Trophoblast cell (in vitro differentiated cells and primary cell): ENCODE measurements around the gene MMP21. TPM values are rescaled to one million over a fixed set of nuclear protein-coding genes. Genes with fewer than 3 reads are reported as not detected.
A peak's percentile ranks its signal among the peaks of the same experiment; 100 is the strongest.

Experiments used
- DNase-seq, 2 donors: peaks; one replicate each; pipeline ENCODE4 v3.0.0-alpha.2; 2016
- H2AFZ ChIP-seq: 2 replicates; pipeline ENCODE4 v1.6.1; 2013; ENCODE audit warnings: low read length, moderate library complexity, mild to moderate bottlenecking; ENCODE audit not compliant: insufficient read depth, poor library complexity
- H2AK5ac ChIP-seq: 2 replicates; pipeline ENCODE4 v1.6.1; 2013; ENCODE audit warnings: mild to moderate bottlenecking, low read length
- H2BK120ac ChIP-seq: 2 replicates; pipeline ENCODE4 v1.6.1; 2013; ENCODE audit warnings: low read length, mild to moderate bottlenecking, moderate library complexity; ENCODE audit not compliant: insufficient read depth, poor library complexity
- H2BK12ac ChIP-seq: 2 replicates; pipeline ENCODE4 v1.6.1; 2013; ENCODE audit warnings: mild to moderate bottlenecking, low read length, moderate library complexity
- H2BK5ac ChIP-seq: 2 replicates; pipeline ENCODE4 v1.6.1; 2013; ENCODE audit warnings: low read length, low read depth, moderate library complexity, mild to moderate bottlenecking; ENCODE audit not compliant: poor library complexity
- H3K14ac ChIP-seq: 2 replicates; pipeline ENCODE4 v1.6.1; 2013; ENCODE audit warnings: mild to moderate bottlenecking, low read length
- H3K18ac ChIP-seq: 2 replicates; pipeline ENCODE4 v1.6.1; 2013; ENCODE audit warnings: mild to moderate bottlenecking, low read length
- H3K23ac ChIP-seq: 2 replicates; pipeline ENCODE4 v1.6.1; 2013; ENCODE audit warnings: low read length
- H3K27ac ChIP-seq: 2 replicates; pipeline ENCODE4 v1.5.1; 2013; ENCODE audit warnings: low read depth, mild to moderate bottlenecking, inconsistent platforms, low read length, moderate library complexity
- H3K27me3 ChIP-seq: 2 replicates; pipeline ENCODE4 v1.6.1; 2013; ENCODE audit warnings: inconsistent platforms, mild to moderate bottlenecking, low read length, moderate library complexity; ENCODE audit not compliant: insufficient read depth
- H3K36me3 ChIP-seq, 2 experiments: 1 replicate in 1 of 2; 2 replicates in 1 of 2; pipeline ENCODE4 v1.6.1; 2013; ENCODE audit warnings: low read length in 2 of 2, mild to moderate bottlenecking in 2 of 2, moderate library complexity in 1 of 2; ENCODE audit not compliant: insufficient read depth in 2 of 2, control insufficient read depth in 1 of 2
- H3K4ac ChIP-seq: 2 replicates; pipeline ENCODE4 v1.6.1; 2013; ENCODE audit warnings: low read depth, mild to moderate bottlenecking, low read length, moderate library complexity
- H3K4me1 ChIP-seq, 2 experiments: 1 replicate in 1 of 2; 2 replicates in 1 of 2; pipeline ENCODE4 v1.6.1; 2013; ENCODE audit warnings: low read length in 2 of 2, mild to moderate bottlenecking in 2 of 2, moderate library complexity in 1 of 2; ENCODE audit not compliant: insufficient read depth in 2 of 2, control insufficient read depth in 1 of 2
- H3K4me2 ChIP-seq: 2 replicates; pipeline ENCODE4 v1.6.1; 2013; ENCODE audit warnings: inconsistent platforms, mild to moderate bottlenecking, low read length, moderate library complexity
- H3K4me3 ChIP-seq: 2 replicates; pipeline ENCODE4 v1.5.1; 2013; ENCODE audit warnings: mild to moderate bottlenecking, low read depth, low read length, inconsistent platforms
- H3K79me1 ChIP-seq: one replicate; pipeline ENCODE4 v1.6.1; 2013; ENCODE audit warnings: low read length
- H3K79me2 ChIP-seq: 2 replicates; pipeline ENCODE4 v1.6.1; 2013; ENCODE audit warnings: low read length, mild to moderate bottlenecking; ENCODE audit not compliant: control insufficient read depth, insufficient read depth, poor library complexity
- H3K9ac ChIP-seq: 2 replicates; pipeline ENCODE4 v1.6.1; 2013; ENCODE audit warnings: mild to moderate bottlenecking, low read length
- H3K9me3 ChIP-seq: 2 replicates; pipeline ENCODE4 v1.6.1; 2013; ENCODE audit warnings: low read depth, mild to moderate bottlenecking, control low read depth, inconsistent platforms, low read length; ENCODE audit not compliant: insufficient read depth
- H4K12ac ChIP-seq: 2 replicates; pipeline ENCODE4 v1.6.1; 2013; ENCODE audit warnings: low read depth, mild to moderate bottlenecking, low read length, moderate library complexity
- H4K8ac ChIP-seq: 2 replicates; pipeline ENCODE4 v1.6.1; 2013; ENCODE audit warnings: low read depth, mild to moderate bottlenecking, low read length, moderate library complexity
- H4K91ac ChIP-seq: one replicate; pipeline ENCODE4 v1.6.1; 2013; ENCODE audit warnings: low read depth, mild to moderate bottlenecking, low read length, moderate library complexity
- WGBS: extraction: QIAGEN DNeasy Blood & Tissue Kit; methylation state at CpG from one replicate; pipeline ENCODE4 v1.1.7; 2013; ENCODE audit warnings: missing lambda C conversion rate; ENCODE audit not compliant: insufficient read length, insufficient coverage; ENCODE audit errors: extremely low coverage; 5-methylcytosine and 5-hydroxymethylcytosine counted together
- polyA plus RNA-seq: library from polyadenylated mRNA; stranded (reverse); fragments of 200-250 nt; gene quantifications from 2 replicates; pipeline ENCODE4 v1.2.3, GENCODE V29; 2013

Gene MMP21, protein sequence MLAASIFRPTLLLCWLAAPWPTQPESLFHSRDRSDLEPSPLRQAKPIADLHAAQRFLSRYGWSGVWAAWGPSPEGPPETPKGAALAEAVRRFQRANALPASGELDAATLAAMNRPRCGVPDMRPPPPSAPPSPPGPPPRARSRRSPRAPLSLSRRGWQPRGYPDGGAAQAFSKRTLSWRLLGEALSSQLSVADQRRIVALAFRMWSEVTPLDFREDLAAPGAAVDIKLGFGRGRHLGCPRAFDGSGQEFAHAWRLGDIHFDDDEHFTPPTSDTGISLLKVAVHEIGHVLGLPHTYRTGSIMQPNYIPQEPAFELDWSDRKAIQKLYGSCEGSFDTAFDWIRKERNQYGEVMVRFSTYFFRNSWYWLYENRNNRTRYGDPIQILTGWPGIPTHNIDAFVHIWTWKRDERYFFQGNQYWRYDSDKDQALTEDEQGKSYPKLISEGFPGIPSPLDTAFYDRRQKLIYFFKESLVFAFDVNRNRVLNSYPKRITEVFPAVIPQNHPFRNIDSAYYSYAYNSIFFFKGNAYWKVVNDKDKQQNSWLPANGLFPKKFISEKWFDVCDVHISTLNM
- 0.03 TPM in 1 of 2 replicates, not detected in the other for polyA plus RNA-seq

DNA sequence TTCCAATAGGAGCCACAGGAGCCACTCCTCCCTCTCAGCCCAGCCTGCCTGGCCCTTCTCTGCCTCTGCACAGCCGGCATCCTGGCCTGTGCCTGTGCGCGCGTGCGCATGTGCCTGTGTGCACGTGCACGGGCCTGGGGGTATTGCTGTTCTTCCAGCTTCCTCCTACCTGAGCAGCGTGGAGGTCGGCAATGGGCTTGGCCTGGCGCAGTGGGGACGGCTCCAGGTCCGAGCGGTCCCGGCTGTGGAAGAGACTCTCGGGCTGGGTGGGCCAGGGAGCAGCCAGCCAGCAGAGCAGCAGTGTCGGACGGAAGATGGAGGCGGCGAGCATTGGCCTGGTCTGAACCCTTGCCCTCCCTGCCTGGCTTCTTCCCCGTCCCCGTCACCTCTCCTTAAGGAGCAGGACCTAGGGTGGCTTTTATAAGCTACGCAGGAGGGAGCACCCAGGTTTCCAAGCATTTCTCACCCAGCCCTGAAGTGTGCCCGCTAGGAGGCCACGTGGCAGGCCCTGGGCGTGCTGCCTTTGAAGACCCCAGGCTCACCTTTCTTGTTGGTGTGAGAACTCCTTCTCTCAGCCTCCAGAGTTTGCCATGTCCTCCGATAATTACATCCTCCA is at the start of gene MMP21:
Gene MMP21, minus strand, starts transcription at position 331 of the 616 bp plus-strand sequence. Its CDS starts 0 bp downstream, at position 331.
- Histone ChIP-seq H3K27ac (no peak within 1 kb of the TSS), H3K36me3 (no peaks in the 10 kb centered on the region)
- WGBS = no CpG with 5 or more reads among the region's 26 CpGs

DNA sequence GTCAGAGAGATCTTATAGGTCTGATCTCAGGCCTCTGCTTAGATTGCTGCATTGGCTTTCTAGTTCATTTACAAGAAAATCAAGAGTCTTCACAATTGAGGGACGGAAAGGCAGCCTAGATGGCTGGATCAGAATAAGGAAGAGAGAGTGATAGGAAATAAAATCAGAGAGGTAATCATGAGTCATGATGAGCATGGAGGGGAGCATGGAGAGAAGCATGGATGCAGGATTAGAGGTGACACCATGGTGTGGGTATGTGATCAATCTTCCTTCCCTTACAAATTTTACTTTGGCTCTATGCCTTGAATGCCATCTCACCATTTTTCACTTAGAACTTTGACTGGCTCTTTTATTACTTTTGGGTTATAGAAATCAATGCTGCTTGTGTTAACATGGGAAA is 49.1 kb upstream of the MMP21 start:
- Histone ChIP-seq H2AFZ (no peak overlapping the region), H2AK5ac (no peak overlapping the region), H2BK120ac (no peak overlapping the region), H2BK5ac (no peak overlapping the region), H3K4me3 (no peak overlapping the region), H4K12ac (no peak overlapping the region), H3K14ac (no peak overlapping the region), H3K4ac (peak overlapping the region; percentile 77), H4K8ac (no peak overlapping the region), H3K79me2 (peaks cover 12% of the 10 kb centered on the region), H3K18ac (no peak overlapping the region), H3K9me3 (no peaks in the 10 kb centered on the region), H3K36me3 (peaks cover 7 to 18% of the 10 kb centered on the region in 2 experiments), H3K79me1 (peaks cover 11% of the 10 kb centered on the region), H3K4me1 (peaks cover 0 to 4% of the 10 kb centered on the region in 2 experiments), H3K23ac (no peak overlapping the region), H4K91ac (no peak overlapping the region), H3K4me2 (peak overlapping the region; percentile 92), H2BK12ac (no peak overlapping the region), H3K27ac (no peak overlapping the region), H3K9ac (no peak overlapping the region), H3K27me3 (no peaks in the 10 kb centered on the region)
- no CpG with 5 or more reads among the region's 1 CpG for WGBS
- DNase-seq = no peak

More for the DNA sequence above, at the start of gene MMP21:
- no peaks in the 10 kb centered on the region for H3K27me3 ChIP-seq
- H2AK5ac ChIP-seq = no peak within 1 kb of the TSS
- H3K4me2 ChIP-seq = no peak within 1 kb of the TSS
- H3K23ac ChIP-seq = no peak within 1 kb of the TSS
- H2BK12ac ChIP-seq = no peak within 1 kb of the TSS
- no peaks in the 10 kb centered on the region for H3K79me2 ChIP-seq
- H3K4ac ChIP-seq = no peak within 1 kb of the TSS
- no peak within 1 kb of the TSS for H4K12ac ChIP-seq
- H2AFZ ChIP-seq = no peak within 1 kb of the TSS
- no peak within 1 kb of the TSS for H2BK120ac ChIP-seq
- no peak within 1 kb of the TSS for H3K14ac ChIP-seq
- no peak within 1 kb of the TSS for H3K9ac ChIP-seq
- H2BK5ac ChIP-seq = no peak within 1 kb of the TSS
- H4K8ac ChIP-seq = no peak within 1 kb of the TSS
- no peak within 1 kb of the TSS for H3K4me3 ChIP-seq
- no peaks in the 10 kb centered on the region for H3K4me1 ChIP-seq
- no peak within 1 kb of the TSS for H4K91ac ChIP-seq
- H3K9me3 ChIP-seq = peaks cover 10% of the 10 kb centered on the region
- DNase-seq = no peak
- no peak within 1 kb of the TSS for H3K18ac ChIP-seq
- no peaks in the 10 kb centered on the region for H3K79me1 ChIP-seq

DNA sequence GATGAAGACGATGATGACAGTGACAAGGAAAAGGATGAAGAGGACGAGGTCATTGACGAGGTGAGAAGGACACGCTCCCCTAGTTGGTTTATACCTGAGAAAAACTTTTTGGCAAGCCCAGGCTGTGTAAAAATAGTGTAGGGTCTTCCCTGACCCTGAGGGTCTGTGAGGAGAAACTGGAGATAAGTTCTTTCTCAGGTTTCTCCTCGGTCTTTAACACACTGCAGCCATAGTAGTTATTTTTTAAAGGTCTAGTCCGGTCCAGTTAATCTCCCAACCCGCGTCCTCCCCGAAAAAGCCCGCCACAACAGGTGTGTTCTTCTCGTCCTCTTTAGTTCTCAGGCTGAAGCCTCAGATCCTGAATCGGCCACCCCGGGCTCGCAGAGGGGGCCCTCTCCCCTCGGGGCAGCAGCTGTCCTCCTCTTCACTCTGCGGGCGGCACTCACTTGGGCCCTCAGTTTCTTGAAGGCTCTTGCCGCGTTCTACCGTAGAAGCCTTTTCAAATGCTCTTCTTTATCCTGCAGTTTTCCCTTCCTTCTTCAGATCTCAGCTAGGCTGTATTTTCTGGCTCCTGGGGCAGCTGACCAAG is 48.1 kb upstream of the MMP21 start:
- Histone ChIP-seq H3K4me3 (peak overlapping the region; percentile 96), H3K14ac (peak overlapping the region; percentile 89), H2AK5ac (peak overlapping the region; percentile 59), H2BK12ac (no peak overlapping the region), H3K4ac (peak overlapping the region; percentile 99), H4K12ac (peak overlapping the region; percentile 82), H2BK120ac (peak overlapping the region; percentile 97), H4K91ac (peak overlapping the region; percentile 95), H3K79me2 (peaks cover 12% of the 10 kb centered on the region), H3K23ac (no peak overlapping the region), H3K4me1 (peaks cover 0 to 4% of the 10 kb centered on the region in 2 experiments), H4K8ac (peak overlapping the region; percentile 80), H3K79me1 (peaks cover 11% of the 10 kb centered on the region), H3K4me2 (peak overlapping the region; percentile 92), H3K18ac (peak overlapping the region; percentile 75), H3K9me3 (no peaks in the 10 kb centered on the region), H3K27ac (no peak overlapping the region), H3K9ac (peak overlapping the region; percentile 97), H2AFZ (peak overlapping the region; percentile 64), H3K27me3 (no peaks in the 10 kb centered on the region), H2BK5ac (peak overlapping the region; percentile 25), H3K36me3 (peaks cover 6 to 13% of the 10 kb centered on the region in 2 experiments)
- peak in 1 of 2 donors; percentile 17 for DNase-seq
- WGBS = no CpG with 5 or more reads among the region's 20 CpGs
